ENCODE data around the gene CSMD2. TPM values are rescaled to one million over a fixed set of nuclear protein-coding genes. Genes with fewer than 3 reads are reported as not detected.

CSMD2 gene
- total RNA-seq, 1 experiment from 2014 or later = 0.22 TPM

- TF ChIP-seq, protein P1, sequence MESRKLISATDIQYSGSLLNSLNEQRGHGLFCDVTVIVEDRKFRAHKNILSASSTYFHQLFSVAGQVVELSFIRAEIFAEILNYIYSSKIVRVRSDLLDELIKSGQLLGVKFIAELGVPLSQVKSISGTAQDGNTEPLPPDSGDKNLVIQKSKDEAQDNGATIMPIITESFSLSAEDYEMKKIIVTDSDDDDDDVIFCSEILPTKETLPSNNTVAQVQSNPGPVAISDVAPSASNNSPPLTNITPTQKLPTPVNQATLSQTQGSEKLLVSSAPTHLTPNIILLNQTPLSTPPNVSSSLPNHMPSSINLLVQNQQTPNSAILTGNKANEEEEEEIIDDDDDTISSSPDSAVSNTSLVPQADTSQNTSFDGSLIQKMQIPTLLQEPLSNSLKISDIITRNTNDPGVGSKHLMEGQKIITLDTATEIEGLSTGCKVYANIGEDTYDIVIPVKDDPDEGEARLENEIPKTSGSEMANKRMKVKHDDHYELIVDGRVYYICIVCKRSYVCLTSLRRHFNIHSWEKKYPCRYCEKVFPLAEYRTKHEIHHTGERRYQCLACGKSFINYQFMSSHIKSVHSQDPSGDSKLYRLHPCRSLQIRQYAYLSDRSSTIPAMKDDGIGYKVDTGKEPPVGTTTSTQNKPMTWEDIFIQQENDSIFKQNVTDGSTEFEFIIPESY (IDR thresholded peaks at IDR 0.05; ENCODE audit: extremely low read depth, insufficient replicate concordance, low read length) = no peak
- TF ChIP-seq POLR2A (IDR thresholded peaks at IDR 0.05; ENCODE audit: borderline replicate concordance, extremely low read depth, insufficient read depth, insufficient read length) (no peak), EZH2phosphoT487 (IDR thresholded peaks at IDR 0.05; ENCODE audit: borderline replicate concordance) (no peak), SRF (IDR thresholded peaks at IDR 0.05; ENCODE audit: low read depth) (no peak), JUND (IDR thresholded peaks at IDR 0.05) (no peak), FOSL1 (IDR thresholded peaks at IDR 0.05; ENCODE audit: low read depth) (no peak), TCF7L2 (IDR thresholded peaks at IDR 0.05; ENCODE audit: borderline replicate concordance, extremely low read depth, insufficient read depth, insufficient read length) (no peak), YY1 (IDR thresholded peaks at IDR 0.05; ENCODE audit: extremely low read depth, insufficient replicate concordance, low read depth, low read length) (no peak), POLR2AphosphoS5 (IDR thresholded peaks at IDR 0.05; ENCODE audit: low read depth, low read length) (no peak)
- TF ChIP-seq, protein P2, sequence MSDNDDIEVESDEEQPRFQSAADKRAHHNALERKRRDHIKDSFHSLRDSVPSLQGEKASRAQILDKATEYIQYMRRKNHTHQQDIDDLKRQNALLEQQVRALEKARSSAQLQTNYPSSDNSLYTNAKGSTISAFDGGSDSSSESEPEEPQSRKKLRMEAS (IDR thresholded peaks at IDR 0.05) = no peak
- TF ChIP-seq, protein P3, sequence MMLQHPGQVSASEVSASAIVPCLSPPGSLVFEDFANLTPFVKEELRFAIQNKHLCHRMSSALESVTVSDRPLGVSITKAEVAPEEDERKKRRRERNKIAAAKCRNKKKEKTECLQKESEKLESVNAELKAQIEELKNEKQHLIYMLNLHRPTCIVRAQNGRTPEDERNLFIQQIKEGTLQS (IDR thresholded peaks at IDR 0.05) = no peak
These were observed 39.2 kb downstream of the CSMD2 start (continued) for GRCh38 chr1:34125721-34126380.
